ENCODE results near the gene MYH9.
A peak's percentile ranks its signal among the peaks of the same experiment; 100 is the strongest.

Gene MYH9

GRCh38 chr22:36369004-36369921 is 18.5 kb downstream of the MYH9 start:
- Histone ChIP-seq H3K4me1 (ENCODE audit: insufficient read depth, low read length) (peaks cover 98% of the 10 kb centered on the region), H3K27me3 (ENCODE audit: control insufficient read depth in 1 of 2, insufficient read depth in 2 of 2, low read length in 2 of 2) (no peaks in the 10 kb centered on the region), H3K9me3 (ENCODE audit: low read length) (no peaks in the 10 kb centered on the region), H3K36me3 (ENCODE audit: insufficient read depth, low read length) (peaks cover 11% of the 10 kb centered on the region), H3K9ac (ENCODE audit: low read length) (peak overlapping the region; percentile 84), H3K4me3 (ENCODE audit: low read depth in 1 of 2, low read length in 2 of 2) (peak overlapping the region in 1 of 2 donors; percentile 24), H3K27ac (ENCODE audit: low read depth, low read length) (peak overlapping the region; percentile 72)

- peaks cover 100% of the 10 kb centered on the region for H3K4me1 ChIP-seq (ENCODE audit: insufficient read depth, low read length)
- H3K27me3 ChIP-seq (ENCODE audit: control insufficient read depth in 1 of 2, insufficient read depth in 2 of 2, low read length in 2 of 2), result no peaks in the 10 kb centered on the region
- peak overlapping the region; percentile 84 for H3K9ac ChIP-seq (ENCODE audit: low read length)
- peak overlapping the region; percentile 72 for H3K27ac ChIP-seq (ENCODE audit: low read depth, low read length)
- peak overlapping the region in 1 of 2 donors; percentile 41 for H3K4me3 ChIP-seq (ENCODE audit: low read depth in 1 of 2, low read length in 2 of 2)
- no peaks in the 10 kb centered on the region for H3K9me3 ChIP-seq (ENCODE audit: low read length)
- peaks cover 18% of the 10 kb centered on the region for H3K36me3 ChIP-seq (ENCODE audit: insufficient read depth, low read length)
Observed at GRCh38 chr22:36368359-36368983, 19.3 kb downstream of the MYH9 start.

- H3K4me1 ChIP-seq (ENCODE audit: insufficient read depth, low read length), result peaks cover 100% of the 10 kb centered on the region
- peaks cover 27% of the 10 kb centered on the region for H3K36me3 ChIP-seq (ENCODE audit: insufficient read depth, low read length)
- H3K4me3 ChIP-seq (ENCODE audit: low read depth in 1 of 2, low read length in 2 of 2), result peak overlapping the region in 1 of 2 donors; percentile 41
- H3K9ac ChIP-seq (ENCODE audit: low read length), result peak overlapping the region; percentile 84
- no peaks in the 10 kb centered on the region for H3K27me3 ChIP-seq (ENCODE audit: control insufficient read depth in 1 of 2, insufficient read depth in 2 of 2, low read length in 2 of 2)
- no peaks in the 10 kb centered on the region for H3K9me3 ChIP-seq (ENCODE audit: low read length)
- peak overlapping the region; percentile 72 for H3K27ac ChIP-seq (ENCODE audit: low read depth, low read length)
Observed at GRCh38 chr22:36367479-36367878, 20.3 kb downstream of the MYH9 start.

- Histone ChIP-seq H3K27me3 (ENCODE audit: control insufficient read depth in 1 of 2, insufficient read depth in 2 of 2, low read length in 2 of 2) (no peaks in the 10 kb centered on the region), H3K9ac (ENCODE audit: low read length) (peak overlapping the region; percentile 56), H3K4me3 (ENCODE audit: low read depth in 1 of 2, low read length in 2 of 2) (peak overlapping the region in 1 of 2 donors; percentile 12), H3K27ac (ENCODE audit: low read depth, low read length) (peak overlapping the region; percentile 72), H3K36me3 (ENCODE audit: insufficient read depth, low read length) (peaks cover 31% of the 10 kb centered on the region), H3K4me1 (ENCODE audit: insufficient read depth, low read length) (peaks cover 100% of the 10 kb centered on the region), H3K9me3 (ENCODE audit: low read length) (no peaks in the 10 kb centered on the region)
Observed at GRCh38 chr22:36367066-36367465, 20.7 kb downstream of the MYH9 start.

GRCh38 chr22:36366291-36366708 is 21.5 kb downstream of the MYH9 start:
- peaks cover 35% of the 10 kb centered on the region for H3K36me3 ChIP-seq (ENCODE audit: insufficient read depth, low read length)
- peak overlapping the region in 1 of 2 donors; percentile 12 for H3K4me3 ChIP-seq (ENCODE audit: low read depth in 1 of 2, low read length in 2 of 2)
- H3K27ac ChIP-seq (ENCODE audit: low read depth, low read length), result peak overlapping the region; percentile 72
- peaks cover 99% of the 10 kb centered on the region for H3K4me1 ChIP-seq (ENCODE audit: insufficient read depth, low read length)
- peak overlapping the region; percentile 56 for H3K9ac ChIP-seq (ENCODE audit: low read length)
- H3K27me3 ChIP-seq (ENCODE audit: control insufficient read depth in 1 of 2, insufficient read depth in 2 of 2, low read length in 2 of 2), result no peaks in the 10 kb centered on the region
- no peaks in the 10 kb centered on the region for H3K9me3 ChIP-seq (ENCODE audit: low read length)

- H3K4me1 ChIP-seq (ENCODE audit: insufficient read depth, low read length), result peaks cover 96% of the 10 kb centered on the region
- H3K36me3 ChIP-seq (ENCODE audit: insufficient read depth, low read length), result peaks cover 35% of the 10 kb centered on the region
- H3K4me3 ChIP-seq (ENCODE audit: low read depth in 1 of 2, low read length in 2 of 2), result no peak overlapping the region
- H3K27ac ChIP-seq (ENCODE audit: low read depth, low read length), result peak overlapping the region; percentile 72
- no peaks in the 10 kb centered on the region for H3K27me3 ChIP-seq (ENCODE audit: control insufficient read depth in 1 of 2, insufficient read depth in 2 of 2, low read length in 2 of 2)
- H3K9me3 ChIP-seq (ENCODE audit: low read length), result no peaks in the 10 kb centered on the region
- H3K9ac ChIP-seq (ENCODE audit: low read length), result peak overlapping the region; percentile 33
Observed at GRCh38 chr22:36365020-36365411, 22.8 kb downstream of the MYH9 start.

GRCh38 chr22:36364255-36365019 is 23.3 kb downstream of the MYH9 start:
- H3K27ac ChIP-seq (ENCODE audit: low read depth, low read length), result peak overlapping the region; percentile 72
- H3K9ac ChIP-seq (ENCODE audit: low read length), result peak overlapping the region; percentile 69

GRCh38 chr22:36363349-36363981 is 24.3 kb downstream of the MYH9 start:
- H3K36me3 ChIP-seq (ENCODE audit: insufficient read depth, low read length), result peaks cover 35% of the 10 kb centered on the region
- peak overlapping the region; percentile 69 for H3K9ac ChIP-seq (ENCODE audit: low read length)

More at GRCh38 chr22:36364255-36365019, 23.3 kb downstream of the MYH9 start:
- no peaks in the 10 kb centered on the region for H3K9me3 ChIP-seq (ENCODE audit: low read length)
- no peaks in the 10 kb centered on the region for H3K27me3 ChIP-seq (ENCODE audit: control insufficient read depth in 1 of 2, insufficient read depth in 2 of 2, low read length in 2 of 2)
- H3K36me3 ChIP-seq (ENCODE audit: insufficient read depth, low read length), result peaks cover 35% of the 10 kb centered on the region
- peaks cover 94% of the 10 kb centered on the region for H3K4me1 ChIP-seq (ENCODE audit: insufficient read depth, low read length)
- no peak overlapping the region for H3K4me3 ChIP-seq (ENCODE audit: low read depth in 1 of 2, low read length in 2 of 2)

GRCh38 chr22:36362932-36363331 is 24.8 kb downstream of the MYH9 start:
- H3K27me3 ChIP-seq (ENCODE audit: control insufficient read depth in 1 of 2, insufficient read depth in 2 of 2, low read length in 2 of 2), result no peaks in the 10 kb centered on the region
- H3K9ac ChIP-seq (ENCODE audit: low read length), result peak overlapping the region; percentile 69
- peaks cover 92% of the 10 kb centered on the region for H3K4me1 ChIP-seq (ENCODE audit: insufficient read depth, low read length)
- H3K36me3 ChIP-seq (ENCODE audit: insufficient read depth, low read length), result peaks cover 31% of the 10 kb centered on the region
- H3K9me3 ChIP-seq (ENCODE audit: low read length), result no peaks in the 10 kb centered on the region
- H3K4me3 ChIP-seq (ENCODE audit: low read depth in 1 of 2, low read length in 2 of 2), result no peak overlapping the region
- peak overlapping the region; percentile 72 for H3K27ac ChIP-seq (ENCODE audit: low read depth, low read length)

More at GRCh38 chr22:36363349-36363981, 24.3 kb downstream of the MYH9 start:
- Histone ChIP-seq H3K27me3 (ENCODE audit: control insufficient read depth in 1 of 2, insufficient read depth in 2 of 2, low read length in 2 of 2) (no peaks in the 10 kb centered on the region), H3K27ac (ENCODE audit: low read depth, low read length) (peak overlapping the region; percentile 72), H3K9me3 (ENCODE audit: low read length) (no peaks in the 10 kb centered on the region), H3K4me1 (ENCODE audit: insufficient read depth, low read length) (peaks cover 94% of the 10 kb centered on the region), H3K4me3 (ENCODE audit: low read depth in 1 of 2, low read length in 2 of 2) (no peak overlapping the region)

GRCh38 chr22:36362075-36362474 is 25.7 kb downstream of the MYH9 start:
- peaks cover 92% of the 10 kb centered on the region for H3K4me1 ChIP-seq (ENCODE audit: insufficient read depth, low read length)
- peaks cover 28% of the 10 kb centered on the region for H3K36me3 ChIP-seq (ENCODE audit: insufficient read depth, low read length)
- H3K4me3 ChIP-seq (ENCODE audit: low read depth in 1 of 2, low read length in 2 of 2), result no peak overlapping the region
- H3K27ac ChIP-seq (ENCODE audit: low read depth, low read length), result peak overlapping the region; percentile 37
- H3K27me3 ChIP-seq (ENCODE audit: control insufficient read depth in 1 of 2, insufficient read depth in 2 of 2, low read length in 2 of 2), result no peaks in the 10 kb centered on the region
- no peaks in the 10 kb centered on the region for H3K9me3 ChIP-seq (ENCODE audit: low read length)
- H3K9ac ChIP-seq (ENCODE audit: low read length), result peak overlapping the region; percentile 69
